GM12878 (cell line): ENCODE measurements around the gene KTN1. TPM values are rescaled to one million over a fixed set of nuclear protein-coding genes. Genes with fewer than 3 reads are reported as not detected.

Experiments used
- ATAC-seq: fragments of 200-7000 bp; cut with Tn5 transposase; 3 replicates; pipeline ENCODE4 v1.9.1; 2020; ENCODE audit warnings: mild to moderate bottlenecking, moderate library complexity
- BruUV-seq: library from RNA; stranded (reverse); fragments of 400-500 nt; replicated peaks from 2 replicates; lab custom pipeline; 2021; lab: Mats Ljungman, UMichigan
- CTCF ChIA-PET: fragments of 300-600 bp; sonication (Branson Sonifier 250); formaldehyde crosslinking; extraction: SDS; loops from one replicate; lab custom pipeline; 2021; ENCODE audit warnings: inconsistent platforms; lab: Yijun Ruan, JAX
- POLR2A ChIA-PET: fragments of 350-600 bp; formaldehyde crosslinking; extraction: SDS; loops from one replicate; lab custom pipeline; 2021; ENCODE audit warnings: inconsistent platforms; lab: Charles Lee
- RAD21 ChIA-PET: fragments of 300-600 bp; sonication (Branson Sonifier 250); formaldehyde crosslinking; loops from one replicate; lab custom pipeline; 2023; ENCODE audit warnings: antibody characterized with exemption; ENCODE audit not compliant: unreplicated experiment; lab: Charles Lee
- SMC1A ChIA-PET: fragments of 300-600 bp; sonication (Branson Sonifier 250); formaldehyde crosslinking; loops from one replicate; lab custom pipeline; 2023; ENCODE audit not compliant: unreplicated experiment, uncharacterized antibody; lab: Charles Lee
- DNase-seq: peaks from one replicate; pipeline ENCODE4 v3.0.0-alpha.2; 2011; ENCODE audit warnings: low read depth, low spot score
- FAIRE-seq: peaks from 3 replicates; lab custom pipeline; 2011; peaks lifted over from hg19 to GRCh38; lab: Jason Lieb, UNC
- H2AFZ ChIP-seq: 2 replicates; pipeline ENCODE4 v1.6.0; 2011; ENCODE audit warnings: low read depth, low read length, control low read depth; ENCODE audit not compliant: control insufficient read depth
- H3K27ac ChIP-seq: 2 replicates; pipeline ENCODE4 v1.5.1; 2011; ENCODE audit warnings: control low read depth; ENCODE audit not compliant: control insufficient read depth, insufficient read depth
- H3K27me3 ChIP-seq, 2 experiments: replicated peaks in 1 of 2; 2 replicates each; pipeline versions ENCODE4 v1.6.0 to v1.6.1; 2011; ENCODE audit warnings: low read length in 1 of 2; ENCODE audit not compliant: control insufficient read depth in 2 of 2, insufficient read depth in 2 of 2
- H3K36me3 ChIP-seq, 2 experiments: 2 replicates each; pipeline ENCODE4 v1.5.1; 2011; ENCODE audit warnings: low read length in 1 of 2; ENCODE audit not compliant: control insufficient read depth in 2 of 2, insufficient read depth in 2 of 2
- H3K4me1 ChIP-seq: 2 replicates; pipeline ENCODE4 v1.6.1; 2011; ENCODE audit warnings: mild to moderate bottlenecking, low read length, moderate library complexity, mixed read lengths; ENCODE audit not compliant: control insufficient read depth, insufficient read depth
- H3K4me2 ChIP-seq: 2 replicates; pipeline ENCODE4 v1.6.0; 2011; ENCODE audit warnings: control low read depth; ENCODE audit not compliant: control insufficient read depth, insufficient read depth
- H3K4me3 ChIP-seq: fragments of 200-600 bp; sonication (generic); 2 replicates; pipeline ENCODE4 v1.5.1; 2016
- H3K79me2 ChIP-seq: 2 replicates; pipeline ENCODE4 v1.6.0; 2011; ENCODE audit warnings: low read length; ENCODE audit not compliant: control insufficient read depth, insufficient read depth
- H3K9ac ChIP-seq: 2 replicates; pipeline ENCODE4 v1.8.0; 2011; ENCODE audit warnings: low read length, control low read depth, mixed read lengths; ENCODE audit not compliant: control insufficient read depth, insufficient read depth
- H3K9me3 ChIP-seq: replicated peaks from 3 replicates; pipeline ENCODE4 v1.5.1; 2011; ENCODE audit warnings: mild to moderate bottlenecking, low read length; ENCODE audit not compliant: control insufficient read depth, insufficient read depth
- H4K20me1 ChIP-seq: 2 replicates; pipeline ENCODE4 v1.6.0; 2011; ENCODE audit not compliant: control insufficient read depth, insufficient read depth
- EED ChIP-seq: sonication (generic); IDR thresholded peaks from 2 replicates; pipeline ENCODE4 v1.6.1; 2016; ENCODE audit warnings: antibody characterized with exemption, low read depth
- ETV6 ChIP-seq, 2 experiments: fragments of 450-650 bp in 1 of 2; IDR thresholded peaks in 1 of 2; conservative IDR thresholded peaks in 1 of 2; 2 replicates each; pipeline ENCODE4 v1.6.1; 2014; ENCODE audit warnings: antibody characterized with exemption in 1 of 2, borderline replicate concordance in 1 of 2, low read depth in 1 of 2, mild to moderate bottlenecking in 1 of 2, moderate library complexity in 1 of 2
- RBBP5 ChIP-seq: fragments of 200-600 bp; sonication (generic); conservative IDR thresholded peaks from 2 replicates; pipeline ENCODE4 v1.6.1; 2016
- SMARCA5 ChIP-seq: fragments of 450-650 bp; IDR thresholded peaks from 2 replicates; pipeline ENCODE4 v1.6.1; 2017; ENCODE audit warnings: mild to moderate bottlenecking
- SPI1 ChIP-seq: IDR thresholded peaks from 2 replicates; pipeline ENCODE4 v1.6.1; 2011; ENCODE audit warnings: low read depth, mild to moderate bottlenecking, low read length, moderate library complexity, borderline replicate concordance; ENCODE audit not compliant: insufficient read depth
- YBX1 ChIP-seq: fragments of 450-650 bp; IDR thresholded peaks from 2 replicates; pipeline ENCODE4 v1.6.1; 2016; ENCODE audit warnings: antibody characterized with exemption
- YY1 ChIP-seq: IDR thresholded peaks from 2 replicates; pipeline ENCODE4 v1.6.1; 2011; ENCODE audit warnings: low read depth, mild to moderate bottlenecking, low read length
- ZBED1 ChIP-seq: IDR thresholded peaks from 2 replicates; pipeline ENCODE4 v1.6.1; 2016; ENCODE audit warnings: borderline replicate concordance
- WGBS: methylation state at CpG from one replicate; pipeline ENCODE4 v1.1.6; 2016; ENCODE audit warnings: low lambda C conversion rate; ENCODE audit not compliant: insufficient replicate concordance, insufficient coverage; ENCODE audit errors: missing lambda C conversion rate; 5-methylcytosine and 5-hydroxymethylcytosine counted together
- in situ Hi-C: fragments of 300-500 bp; cut with MboI; formaldehyde crosslinking; loops from 9 replicates; pipeline ENCODE4 v1.14.3; 2018; ENCODE audit warnings: mixed read lengths
- intact Hi-C: fragments of 100-400 bp; cut with micrococcal nuclease; formaldehyde crosslinking; loops from one replicate; pipeline ENCODE4 v1.14.2; 2022; ENCODE audit not compliant: unreplicated experiment
- polyA plus RNA-seq, 11 experiments: library from polyadenylated mRNA; depleted of rRNA in 4 of 11; unstranded in 6 of 11; stranded (reverse) in 5 of 11; fragments of >200 nt; fragmentation: Nextera tagmentation in 4 of 11; fragmentation: Illumina TruSeq in 1 of 11; extraction: Ambion mirVana in 4 of 11; extraction: Trizol in 1 of 11; gene quantifications; 1 replicate in 1 of 11; 2 replicates in 10 of 11; pipeline versions ENCODE4 v1.2.1 to v1.2.3, GENCODE V29; 2011 to 2016; ENCODE audit warnings: inconsistent platforms in 2 of 11, missing spikeins in 2 of 11, low read depth in 1 of 11
- total RNA-seq, 4 experiments: library from RNA; depleted of rRNA in 3 of 4; stranded (reverse); fragments of >200 nt in 3 of 4; fragmentation: Illumina TruSeq in 1 of 4; extraction: Trizol in 1 of 4; gene quantifications; 2 replicates each; pipeline versions ENCODE4 v1.2.1 to v1.2.3, GENCODE V29; 2013 to 2021
- TF ChIP-seq, protein P1 (sequence below): fragments of 450-650 bp; formaldehyde crosslinking; IDR thresholded peaks from 2 replicates; pipeline ENCODE4 v1.4.0; 2022; ENCODE audit warnings: mild to moderate bottlenecking, moderate library complexity
- TF ChIP-seq, protein P2 (sequence below): fragments of 150-350 bp; IDR thresholded peaks from 2 replicates; pipeline ENCODE4 v1.6.1; 2014; ENCODE audit warnings: mild to moderate bottlenecking, low read depth, low read length
- TF ChIP-seq, protein P3 (sequence below): fragments of 450-650 bp; IDR thresholded peaks from 2 replicates; pipeline ENCODE4 v1.6.1; 2017; ENCODE audit warnings: mild to moderate bottlenecking, moderate library complexity

KTN1 gene
- total and polyA plus RNA-seq, 10 of the 15 experiments (the other 5 are each of a cell fraction or from before 2014, with no cell fraction given) = 50.6 to 154 (median 84.2) TPM

- H3K4me2 ChIP-seq = peak overlapping the region; percentile 28; the same call in 1 of the 2 replicates
- H3K4me3 ChIP-seq = no peak overlapping the region
- CTCF ChIA-PET = interaction anchor here (0.6 to 1.0 kb wide), 3 partner anchors 31 to 100 kb away, joined by 3 to 4 read pairs (median 3); no protein-coding TSS in a partner anchor
- H3K4me1 ChIP-seq = no peaks in the 10 kb centered on the region; the same call in 1 of the 2 replicates
- no peaks in the 10 kb centered on the region for H3K9me3 ChIP-seq
- DNase-seq (peak; percentile 33), FAIRE-seq (no peak), ATAC-seq (peak; percentile 80)
- no TSS peak for BruUV-seq
- H3K27ac ChIP-seq = no peak overlapping the region
- RAD21 ChIA-PET = interaction anchor here (0.6 to 1.4 kb wide), 4 partner anchors 25 to 121 kb away, joined by 3 to 4 read pairs (median 4); no protein-coding TSS in a partner anchor
- no peak overlapping the region; the same call in 1 of the 2 replicates for H2AFZ ChIP-seq
- WGBS = 53% methylated on average over 3 of the region's 3 CpGs
- H3K79me2 ChIP-seq = no peaks in the 10 kb centered on the region
- no peaks in the 10 kb centered on the region for H3K27me3 ChIP-seq
- in situ Hi-C loops = no loop called here
- no peak overlapping the region for H3K9ac ChIP-seq
- POLR2A ChIA-PET = interaction anchor here (0.5 to 1.6 kb wide), 4 partner anchors 41 to 487 kb away, joined by 4 to 5 read pairs (median 5); no protein-coding TSS in a partner anchor
- SMC1A ChIA-PET = interaction anchor here (0.6 to 2.0 kb wide), 11 partner anchors 11 to 88 kb away, joined by 3 to 12 read pairs (median 5); partner anchors contain the start of gene KTN1
- no peaks in the 10 kb centered on the region for H4K20me1 ChIP-seq
- H3K36me3 ChIP-seq = no peaks in the 10 kb centered on the region
- intact Hi-C loops = loop anchor here (1.0 to 2.0 kb wide), 2 partner anchors 32 to 95 kb away; no protein-coding TSS in a partner anchor
- TF ChIP-seq ZBED1 (no peak), SPI1 (peak; percentile 45; the same call in 1 of the 2 replicates), EED (no peak), RBBP5 (no peak), ETV6 (conservative IDR thresholded peaks at IDR 0.05 in 1 of 2, IDR thresholded peaks at IDR 0.05 in 1 of 2; ENCODE audit: borderline replicate concordance in 1 of 2, low read depth in 1 of 2) (no peak), YY1 (no peak), SMARCA5 (0 out of 2 replicates have a peak, but pooled peaks have one; percentile 25), YBX1 (no peak)
- TF ChIP-seq, protein P1, sequence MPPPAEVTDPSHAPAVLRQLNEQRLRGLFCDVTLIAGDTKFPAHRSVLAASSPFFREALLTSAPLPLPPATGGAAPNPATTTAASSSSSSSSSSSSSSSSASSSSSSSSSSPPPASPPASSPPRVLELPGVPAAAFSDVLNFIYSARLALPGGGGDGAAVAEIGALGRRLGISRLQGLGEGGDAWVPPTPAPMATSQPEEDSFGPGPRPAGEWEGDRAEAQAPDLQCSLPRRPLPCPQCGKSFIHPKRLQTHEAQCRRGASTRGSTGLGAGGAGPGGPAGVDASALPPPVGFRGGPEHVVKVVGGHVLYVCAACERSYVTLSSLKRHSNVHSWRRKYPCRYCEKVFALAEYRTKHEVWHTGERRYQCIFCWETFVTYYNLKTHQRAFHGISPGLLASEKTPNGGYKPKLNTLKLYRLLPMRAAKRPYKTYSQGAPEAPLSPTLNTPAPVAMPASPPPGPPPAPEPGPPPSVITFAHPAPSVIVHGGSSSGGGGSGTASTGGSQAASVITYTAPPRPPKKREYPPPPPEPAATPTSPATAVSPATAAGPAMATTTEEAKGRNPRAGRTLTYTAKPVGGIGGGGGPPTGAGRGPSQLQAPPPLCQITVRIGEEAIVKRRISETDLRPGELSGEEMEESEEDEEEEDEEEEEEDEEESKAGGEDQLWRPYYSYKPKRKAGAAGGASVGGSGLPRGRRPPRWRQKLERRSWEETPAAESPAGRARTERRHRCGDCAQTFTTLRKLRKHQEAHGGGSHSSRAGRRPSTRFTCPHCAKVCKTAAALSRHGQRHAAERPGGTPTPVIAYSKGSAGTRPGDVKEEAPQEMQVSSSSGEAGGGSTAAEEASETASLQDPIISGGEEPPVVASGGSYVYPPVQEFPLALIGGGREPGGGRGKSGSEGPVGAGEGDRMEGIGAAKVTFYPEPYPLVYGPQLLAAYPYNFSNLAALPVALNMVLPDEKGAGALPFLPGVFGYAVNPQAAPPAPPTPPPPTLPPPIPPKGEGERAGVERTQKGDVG (CRISPR knock-in tag) = no peak
- TF ChIP-seq, protein P2, sequence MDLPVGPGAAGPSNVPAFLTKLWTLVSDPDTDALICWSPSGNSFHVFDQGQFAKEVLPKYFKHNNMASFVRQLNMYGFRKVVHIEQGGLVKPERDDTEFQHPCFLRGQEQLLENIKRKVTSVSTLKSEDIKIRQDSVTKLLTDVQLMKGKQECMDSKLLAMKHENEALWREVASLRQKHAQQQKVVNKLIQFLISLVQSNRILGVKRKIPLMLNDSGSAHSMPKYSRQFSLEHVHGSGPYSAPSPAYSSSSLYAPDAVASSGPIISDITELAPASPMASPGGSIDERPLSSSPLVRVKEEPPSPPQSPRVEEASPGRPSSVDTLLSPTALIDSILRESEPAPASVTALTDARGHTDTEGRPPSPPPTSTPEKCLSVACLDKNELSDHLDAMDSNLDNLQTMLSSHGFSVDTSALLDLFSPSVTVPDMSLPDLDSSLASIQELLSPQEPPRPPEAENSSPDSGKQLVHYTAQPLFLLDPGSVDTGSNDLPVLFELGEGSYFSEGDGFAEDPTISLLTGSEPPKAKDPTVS = no peak
- TF ChIP-seq, protein P3, sequence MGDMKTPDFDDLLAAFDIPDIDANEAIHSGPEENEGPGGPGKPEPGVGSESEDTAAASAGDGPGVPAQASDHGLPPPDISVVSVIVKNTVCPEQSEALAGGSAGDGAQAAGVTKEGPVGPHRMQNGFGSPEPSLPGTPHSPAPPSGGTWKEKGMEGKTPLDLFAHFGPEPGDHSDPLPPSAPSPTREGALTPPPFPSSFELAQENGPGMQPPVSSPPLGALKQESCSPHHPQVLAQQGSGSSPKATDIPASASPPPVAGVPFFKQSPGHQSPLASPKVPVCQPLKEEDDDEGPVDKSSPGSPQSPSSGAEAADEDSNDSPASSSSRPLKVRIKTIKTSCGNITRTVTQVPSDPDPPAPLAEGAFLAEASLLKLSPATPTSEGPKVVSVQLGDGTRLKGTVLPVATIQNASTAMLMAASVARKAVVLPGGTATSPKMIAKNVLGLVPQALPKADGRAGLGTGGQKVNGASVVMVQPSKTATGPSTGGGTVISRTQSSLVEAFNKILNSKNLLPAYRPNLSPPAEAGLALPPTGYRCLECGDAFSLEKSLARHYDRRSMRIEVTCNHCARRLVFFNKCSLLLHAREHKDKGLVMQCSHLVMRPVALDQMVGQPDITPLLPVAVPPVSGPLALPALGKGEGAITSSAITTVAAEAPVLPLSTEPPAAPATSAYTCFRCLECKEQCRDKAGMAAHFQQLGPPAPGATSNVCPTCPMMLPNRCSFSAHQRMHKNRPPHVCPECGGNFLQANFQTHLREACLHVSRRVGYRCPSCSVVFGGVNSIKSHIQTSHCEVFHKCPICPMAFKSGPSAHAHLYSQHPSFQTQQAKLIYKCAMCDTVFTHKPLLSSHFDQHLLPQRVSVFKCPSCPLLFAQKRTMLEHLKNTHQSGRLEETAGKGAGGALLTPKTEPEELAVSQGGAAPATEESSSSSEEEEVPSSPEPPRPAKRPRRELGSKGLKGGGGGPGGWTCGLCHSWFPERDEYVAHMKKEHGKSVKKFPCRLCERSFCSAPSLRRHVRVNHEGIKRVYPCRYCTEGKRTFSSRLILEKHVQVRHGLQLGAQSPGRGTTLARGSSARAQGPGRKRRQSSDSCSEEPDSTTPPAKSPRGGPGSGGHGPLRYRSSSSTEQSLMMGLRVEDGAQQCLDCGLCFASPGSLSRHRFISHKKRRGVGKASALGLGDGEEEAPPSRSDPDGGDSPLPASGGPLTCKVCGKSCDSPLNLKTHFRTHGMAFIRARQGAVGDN = 0 out of 2 replicates have a peak, but pooled peaks have one; percentile 20
Observed at GRCh38 chr14:55546212-55546874, 33.7 kb upstream of the KTN1 start.
